Mesenteric fat pad (tissue), 1 donor: ENCODE measurements around the gene CRTC1. TPM values are rescaled to one million over a fixed set of nuclear protein-coding genes. Genes with fewer than 3 reads are reported as not detected.

Experiments used
- DNase-seq: peaks from one replicate; pipeline ENCODE4 v3.0.0-alpha.2; 2020; ENCODE audit warnings: low spot score
- total RNA-seq: library from RNA; stranded (reverse); fragmentation: NEBNext Ultra II Directional; extraction: Animal tissue kit (Norgen Biotek cat#: 25700); gene quantifications from one replicate; pipeline ENCODE4 v1.2.1, GENCODE V29; 2021
- donor health status: DM: yes; HTN: yes; CAD: no.

The CRTC1 gene
- total RNA-seq, 1 donor from 2014 or later = 13.9 TPM

- no peak for DNase-seq
These were observed 31.7 kb upstream of the CRTC1 start for GRCh38 chr19:18651733-18652132.

- no peak for DNase-seq
These were observed 29.6 kb upstream of the CRTC1 start for GRCh38 chr19:18653853-18654252.

GRCh38 chr19:18654469-18654868 lies 29.0 kb upstream of the CRTC1 start:
- DNase-seq = no peak

DNA sequence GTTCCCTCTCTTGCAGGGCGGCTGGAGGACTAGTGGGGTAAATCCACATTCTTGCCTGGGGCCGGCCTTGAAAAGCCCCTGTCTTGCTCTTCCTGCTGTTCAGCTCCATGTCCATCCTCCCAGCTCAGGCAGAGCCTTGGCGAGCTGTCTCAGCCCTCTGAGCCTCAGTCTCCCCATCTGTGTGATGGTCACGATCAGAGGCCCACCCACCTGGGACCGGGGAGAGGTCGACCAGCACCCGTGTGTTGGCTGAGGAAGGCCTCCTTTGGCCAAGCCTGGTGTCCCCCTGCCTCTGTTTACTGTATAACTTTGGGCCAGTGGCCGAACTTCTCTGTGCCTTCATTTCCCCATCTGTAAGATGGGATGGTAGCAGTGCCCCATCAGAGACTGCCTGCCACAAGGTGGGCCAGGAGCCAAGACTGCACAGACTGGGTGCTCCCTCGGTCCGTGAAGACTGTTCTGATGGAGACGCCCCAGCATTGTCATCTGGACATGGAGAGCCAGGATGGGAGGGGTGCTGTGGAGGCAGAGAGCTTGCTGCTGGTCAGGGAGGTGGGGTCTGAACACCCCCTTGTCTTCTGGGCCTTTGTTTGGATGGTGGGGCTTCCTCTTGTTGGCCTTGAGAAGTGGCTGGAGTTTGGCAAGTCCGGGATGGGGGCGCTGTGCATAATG lies 28.2 kb upstream of the CRTC1 start:
- no peak for DNase-seq

DNA sequence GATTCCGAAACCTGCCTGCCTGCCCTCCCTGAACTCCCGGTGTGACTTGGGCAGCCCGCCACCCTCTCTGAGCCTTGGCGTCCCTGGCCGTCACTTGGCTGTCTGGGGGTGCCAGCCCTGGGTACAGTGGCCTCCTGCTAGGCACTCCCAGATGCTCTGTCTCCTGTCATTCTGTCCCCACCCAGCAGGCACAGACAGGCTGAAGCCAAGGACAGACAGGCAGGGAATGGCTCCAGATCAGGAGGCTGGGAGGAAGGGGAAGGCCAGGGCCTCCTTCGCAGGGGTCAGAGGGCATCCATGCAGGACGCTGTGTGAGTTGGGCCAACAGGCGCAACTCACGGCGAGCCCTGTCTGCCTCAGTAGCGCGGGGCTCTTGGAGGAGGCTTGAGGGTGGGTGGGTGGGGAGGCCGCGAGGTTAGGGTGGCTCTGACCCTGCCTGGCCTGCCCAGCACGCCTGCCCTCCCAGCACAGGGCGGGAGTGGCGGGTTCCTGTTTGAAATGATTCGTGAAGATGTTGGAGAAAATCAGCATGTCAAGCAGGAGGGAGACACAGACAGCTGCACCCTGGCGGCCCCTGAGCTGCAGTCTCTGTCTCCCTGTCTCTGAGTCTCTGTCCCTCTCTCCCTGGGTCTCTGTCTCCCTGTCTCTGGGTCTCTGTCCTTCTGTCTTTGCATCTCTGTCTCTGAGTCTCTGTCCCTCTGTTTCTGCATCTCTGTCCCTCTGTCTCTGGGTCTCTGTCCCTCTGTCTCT lies 27.0 kb upstream of the CRTC1 start:
- no peak for DNase-seq

- no peak for DNase-seq
These were observed 25.7 kb upstream of the CRTC1 start for GRCh38 chr19:18657590-18658365.

GRCh38 chr19:18658366-18658855 lies 25.1 kb upstream of the CRTC1 start:
- no peak for DNase-seq

GRCh38 chr19:18659281-18660050 lies 24.0 kb upstream of the CRTC1 start:
- DNase-seq = no peak

- DNase-seq = peak; percentile 95
These were observed 23.2 kb upstream of the CRTC1 start for GRCh38 chr19:18660051-18660910.

DNA sequence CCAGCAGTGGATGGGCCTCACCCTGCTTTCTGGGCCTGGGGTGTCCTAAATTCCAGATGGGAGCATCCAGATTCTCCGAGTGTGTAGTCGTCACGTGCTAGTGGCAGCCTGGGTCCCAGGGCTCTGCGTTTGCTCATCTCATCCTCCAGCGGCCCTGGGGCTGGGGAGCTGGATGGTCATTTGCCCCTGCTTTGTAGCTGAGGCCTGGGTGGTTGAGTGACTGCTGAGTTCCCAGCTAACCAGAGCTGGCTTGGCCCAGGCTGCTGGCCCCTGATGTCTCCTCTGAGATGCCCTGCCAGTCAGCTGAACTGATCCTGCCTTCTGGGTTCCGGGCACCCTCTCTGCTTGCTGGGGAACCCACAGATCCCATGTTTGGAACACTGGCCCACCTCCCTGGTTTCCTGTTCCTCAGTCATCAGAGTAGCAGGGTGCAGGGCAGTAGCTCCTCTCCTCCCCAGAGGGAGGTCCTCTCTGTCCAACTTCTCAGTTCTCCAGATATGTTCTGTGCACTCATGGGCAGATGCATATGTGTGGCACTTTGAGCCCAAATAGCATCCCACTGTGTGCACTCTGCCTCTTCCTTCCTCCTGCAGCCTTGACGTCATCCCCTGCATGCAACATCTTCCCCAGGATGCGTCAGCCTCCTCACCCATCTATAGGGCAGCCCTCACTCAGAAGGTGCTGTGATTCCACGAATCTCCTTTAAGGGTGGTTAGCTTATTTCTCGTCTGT lies 22.4 kb upstream of the CRTC1 start:
- no peak for DNase-seq

DNA sequence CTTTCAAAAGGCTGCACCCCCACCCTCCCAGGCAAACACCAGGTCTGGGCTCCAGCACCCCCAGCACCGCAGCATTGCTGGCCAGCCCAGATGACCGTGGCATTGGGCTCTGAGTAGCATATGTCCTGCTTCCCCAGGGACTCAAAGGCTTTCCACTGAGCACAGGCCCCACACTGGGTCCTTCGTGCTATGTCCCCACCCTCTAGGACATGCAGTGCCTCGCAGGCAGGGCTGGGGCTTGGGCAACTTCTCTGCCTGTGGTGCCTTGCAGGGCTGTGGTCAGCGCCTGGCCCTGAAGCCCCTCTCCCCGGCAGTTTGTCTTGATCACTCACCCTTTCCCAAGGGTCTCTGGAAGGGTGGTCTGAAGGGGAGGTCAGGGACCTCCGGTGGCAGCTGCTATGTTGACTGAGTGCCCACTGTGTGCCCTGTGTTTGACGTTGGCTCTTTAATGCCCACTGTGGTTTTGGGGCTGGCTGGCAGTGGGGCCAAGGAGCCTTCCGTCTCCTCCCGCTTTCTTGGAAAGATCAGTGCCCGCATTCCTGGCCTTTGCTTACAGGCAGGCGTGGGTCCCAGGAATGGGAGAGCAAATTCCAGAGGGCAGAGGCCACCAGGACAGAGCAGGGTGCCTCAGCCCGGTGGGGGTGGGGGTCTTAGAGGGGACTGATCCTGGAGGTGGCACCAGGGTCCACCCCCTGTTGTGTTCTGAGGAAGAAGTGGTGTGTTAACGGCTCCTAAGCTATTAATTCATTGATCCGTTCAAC lies 20.3 kb upstream of the CRTC1 start:
- DNase-seq = no peak

DNA sequence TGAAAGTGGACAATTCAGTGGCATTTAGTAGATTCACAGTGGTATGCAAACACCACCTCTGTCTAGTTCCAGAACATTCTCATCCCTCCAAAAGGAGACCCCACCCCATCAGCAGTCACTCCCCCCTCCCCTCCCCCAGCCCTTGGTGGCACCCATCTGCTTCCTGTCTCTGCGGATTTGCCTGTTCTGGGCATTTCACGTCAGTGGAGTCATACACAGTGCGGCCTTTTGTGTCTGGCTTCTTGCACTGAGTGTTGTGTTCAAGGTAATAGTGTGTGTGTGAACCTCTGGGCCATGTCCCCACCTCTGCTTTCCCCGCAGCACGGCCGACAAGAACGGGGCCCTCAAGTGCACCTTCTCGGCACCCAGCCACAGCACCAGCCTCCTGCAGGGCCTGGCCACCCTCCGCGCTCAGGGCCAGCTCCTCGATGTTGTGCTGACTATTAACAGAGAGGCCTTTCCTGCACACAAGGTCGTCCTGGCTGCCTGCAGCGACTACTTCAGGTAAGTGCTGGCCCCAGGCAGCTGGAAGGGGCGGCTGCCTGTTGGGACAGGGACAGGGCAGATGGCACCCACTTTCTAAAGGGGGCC lies 19.4 kb upstream of the CRTC1 start:
- DNase-seq = no peak

DNA sequence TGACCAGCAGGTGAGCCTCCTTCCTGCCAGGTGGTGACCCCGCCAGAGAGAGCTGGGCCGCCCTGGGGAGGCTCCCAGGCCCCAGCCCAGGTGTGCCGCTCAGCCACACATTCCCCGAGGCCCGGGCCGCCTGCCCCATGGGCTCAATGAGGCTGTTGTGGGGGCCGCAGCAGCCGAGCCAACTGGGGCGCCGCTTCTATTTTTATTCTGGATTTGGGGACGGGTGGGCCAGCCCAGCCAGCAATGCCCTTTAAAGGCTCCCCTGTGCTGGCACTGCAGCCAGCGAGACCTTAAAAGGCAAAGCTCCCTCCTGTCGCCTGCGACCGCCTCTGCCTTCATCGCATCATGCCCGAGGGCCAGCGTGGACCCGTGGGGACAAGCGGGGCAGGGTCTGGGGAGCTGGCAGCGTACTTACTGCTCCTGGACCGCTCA lies 17.7 kb upstream of the CRTC1 start:
- no peak for DNase-seq

DNA sequence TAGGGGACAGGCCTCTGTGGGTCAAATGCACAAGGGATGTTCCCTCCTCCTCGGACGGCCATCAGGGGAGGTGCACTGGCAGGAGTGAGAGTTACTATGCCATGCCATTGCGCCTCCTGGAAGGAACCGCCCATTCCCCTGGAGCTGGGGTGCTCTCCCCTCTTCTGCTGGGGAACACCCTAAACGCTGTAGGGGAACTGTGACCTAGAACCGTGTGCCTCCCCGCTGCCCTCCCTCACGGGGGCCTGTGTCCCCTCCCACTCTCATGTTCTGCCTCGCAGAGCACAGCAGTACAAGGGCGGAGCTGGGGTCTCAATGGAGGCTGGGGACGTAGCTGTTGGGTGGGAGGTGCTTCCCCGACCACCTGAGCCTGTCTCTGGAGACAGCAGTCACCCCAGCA lies 17.2 kb upstream of the CRTC1 start:
- no peak for DNase-seq

- no peak for DNase-seq
These were observed 16.7 kb upstream of the CRTC1 start for GRCh38 chr19:18666784-18667183.

- DNase-seq = no peak
These were observed 15.8 kb upstream of the CRTC1 start for GRCh38 chr19:18667531-18668251.

DNA sequence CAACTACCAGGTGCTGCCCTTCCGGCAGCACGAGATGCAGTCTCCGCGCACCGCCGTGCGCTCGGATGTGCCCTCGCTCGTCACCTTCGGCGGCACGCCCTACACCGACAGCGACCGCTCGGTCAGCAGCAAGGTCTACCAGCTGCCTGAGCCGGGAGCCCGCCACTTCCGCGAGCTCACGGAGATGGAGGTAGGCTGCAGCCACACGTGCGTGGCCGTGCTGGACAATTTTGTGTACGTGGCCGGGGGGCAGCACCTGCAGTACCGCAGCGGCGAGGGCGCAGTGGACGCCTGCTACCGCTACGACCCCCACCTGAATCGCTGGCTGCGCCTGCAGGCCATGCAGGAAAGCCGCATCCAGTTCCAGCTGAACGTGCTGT lies 15.2 kb upstream of the CRTC1 start:
- DNase-seq = no peak
